Measurements from ENCODE around the gene KANSL1.
A peak's percentile ranks its signal among the peaks of the same experiment; 100 is the strongest.
"Not testable (repeated sequence)": the region's sequence is repeated elsewhere in the genome, so short reads cannot be mapped to it uniquely, and the experiment has no call there.

KANSL1 gene

GRCh38 chr17:46019408-46019925 is 173.8 kb downstream of the KANSL1 start:
- not testable (repeated sequence) for DNase-seq

- DNase-seq, result no peak
Observed at GRCh38 chr17:46013502-46014165, 179.6 kb downstream of the KANSL1 start.

GRCh38 chr17:46013127-46013501 is 180.1 kb downstream of the KANSL1 start:
- no peak for DNase-seq

GRCh38 chr17:46012506-46013079 is 180.6 kb downstream of the KANSL1 start:
- no peak for DNase-seq

GRCh38 chr17:46011711-46012505 is 181.3 kb downstream of the KANSL1 start:
- DNase-seq, result no peak

- DNase-seq, result no peak
Observed at GRCh38 chr17:46010597-46011186, 182.5 kb downstream of the KANSL1 start.

GRCh38 chr17:46009681-46010596 is 183.3 kb downstream of the KANSL1 start:
- no peak for DNase-seq

- no peak for DNase-seq
Observed at GRCh38 chr17:46008591-46008990, 184.6 kb downstream of the KANSL1 start.

- DNase-seq, result no peak
Observed at GRCh38 chr17:46007461-46007965, 185.7 kb downstream of the KANSL1 start.

- DNase-seq, result not testable (repeated sequence)
Observed at GRCh38 chr17:46006082-46006481, 187.1 kb downstream of the KANSL1 start.

- peak; percentile 70 for DNase-seq
Observed at GRCh38 chr17:46003907-46004748, 189.1 kb downstream of the KANSL1 start.

GRCh38 chr17:46002973-46003316 is 190.3 kb downstream of the KANSL1 start:
- DNase-seq, result no peak

- DNase-seq, result peak; percentile 75
Observed at GRCh38 chr17:46002311-46002972, 190.8 kb downstream of the KANSL1 start.

GRCh38 chr17:46001390-46002310 is 191.6 kb downstream of the KANSL1 start:
- DNase-seq, result no peak

GRCh38 chr17:46000757-46001156 is 192.5 kb downstream of the KANSL1 start:
- no peak for DNase-seq

- peak; percentile 67 for DNase-seq
Observed at GRCh38 chr17:46000292-46000691, 192.9 kb downstream of the KANSL1 start.

GRCh38 chr17:45999900-46000290 is 193.3 kb downstream of the KANSL1 start:
- DNase-seq, result peak; percentile 79

- no peak for DNase-seq
Observed at GRCh38 chr17:45998987-45999899, 194.0 kb downstream of the KANSL1 start, which contains the start of gene STH. Gene STH (plus strand): TSS chr17:45999250. CDS start chr17:45999280, 30 bp downstream.
